Naive B cell (primary cell): Measurements from ENCODE around the gene RASAL1. TPM values are rescaled to one million over a fixed set of nuclear protein-coding genes. Genes with fewer than 3 reads are reported as not detected.
"Not testable (repeated sequence)": the region's sequence is repeated elsewhere in the genome, so short reads cannot be mapped to it uniquely, and the experiment has no call there.

Experiments used
- ATAC-seq, 2 donors: fragments of 150-1000 bp; cut with Tn5 transposase; 2 replicates each; pipeline ENCODE4 v1.10.0; 2021; ENCODE audit warnings: low read depth in 2 of 2, mild to moderate bottlenecking in 2 of 2, moderate library complexity in 2 of 2
- DNase-seq: peaks from one replicate; pipeline ENCODE4 v3.0.0; 2022
- H3K27ac Mint-ChIP-seq, 6 donors: one replicate each; pipeline ENCODE4 v1.8.0; 2020 to 2022; ENCODE audit warnings: mild to moderate bottlenecking in 6 of 6, mixed read lengths in 6 of 6, moderate library complexity in 5 of 6, inconsistent platforms in 2 of 6
- H3K27me3 Mint-ChIP-seq, 3 donors: one replicate each; pipeline ENCODE4 v1.8.0; 2021 to 2022; ENCODE audit warnings: mixed read lengths in 3 of 3, mild to moderate bottlenecking in 1 of 3
- H3K36me3 Mint-ChIP-seq, 2 donors: one replicate each; pipeline ENCODE4 v1.8.0; 2020 to 2022; ENCODE audit warnings: mixed read lengths in 2 of 2, inconsistent platforms in 1 of 2, mild to moderate bottlenecking in 1 of 2
- H3K4me1 Mint-ChIP-seq, 3 donors: one replicate each; pipeline ENCODE4 v1.8.0; 2020 to 2022; ENCODE audit warnings: mixed read lengths in 3 of 3, inconsistent platforms in 1 of 3, mild to moderate bottlenecking in 1 of 3, moderate library complexity in 1 of 3
- H3K4me3 Mint-ChIP-seq, 8 donors: one replicate each; pipeline ENCODE4 v1.8.0; 2020 to 2022; ENCODE audit warnings: mild to moderate bottlenecking in 8 of 8, mixed read lengths in 8 of 8, moderate library complexity in 8 of 8, inconsistent platforms in 2 of 8
- H3K9me3 Mint-ChIP-seq, 7 donors: one replicate each; pipeline ENCODE4 v1.8.0; 2020 to 2022; ENCODE audit warnings: mixed read lengths in 7 of 7, mild to moderate bottlenecking in 5 of 7, inconsistent platforms in 2 of 7, moderate library complexity in 1 of 7
- polyA plus RNA-seq, 6 donors: library from polyadenylated mRNA; unstranded; fragments of 300-500 nt; fragmentation: Illumina TruSeq; gene quantifications; one replicate each; pipeline ENCODE4 v1.2.3, GENCODE V29; 2021; ENCODE audit warnings: low read depth in 6 of 6

RASAL1 gene
- polyA plus RNA-seq, 6 donors from 2014 or later: 0.17 to 0.48 (median 0.41) TPM; not detected in 2

GRCh38 chr12:113142886-113143332 is 7.3 kb upstream of the RASAL1 start:
- ATAC-seq: no peak
- Mint-ChIP-seq H3K36me3 (no peaks in the 10 kb centered on the region), H3K9me3 (peaks cover 0 to 7% (median 3%) of the 10 kb centered on the region in 7 donors), H3K27ac (peak overlapping the region; percentile 28 to 94 (median 82)), H3K27me3 (no peaks in the 10 kb centered on the region), H3K4me3 (peak overlapping the region in 5 of 8 donors; percentile 5 to 56 (median 33)), H3K4me1 (peaks cover 10 to 20% (median 15%) of the 10 kb centered on the region in 3 donors)
- DNase-seq: no peak

DNA sequence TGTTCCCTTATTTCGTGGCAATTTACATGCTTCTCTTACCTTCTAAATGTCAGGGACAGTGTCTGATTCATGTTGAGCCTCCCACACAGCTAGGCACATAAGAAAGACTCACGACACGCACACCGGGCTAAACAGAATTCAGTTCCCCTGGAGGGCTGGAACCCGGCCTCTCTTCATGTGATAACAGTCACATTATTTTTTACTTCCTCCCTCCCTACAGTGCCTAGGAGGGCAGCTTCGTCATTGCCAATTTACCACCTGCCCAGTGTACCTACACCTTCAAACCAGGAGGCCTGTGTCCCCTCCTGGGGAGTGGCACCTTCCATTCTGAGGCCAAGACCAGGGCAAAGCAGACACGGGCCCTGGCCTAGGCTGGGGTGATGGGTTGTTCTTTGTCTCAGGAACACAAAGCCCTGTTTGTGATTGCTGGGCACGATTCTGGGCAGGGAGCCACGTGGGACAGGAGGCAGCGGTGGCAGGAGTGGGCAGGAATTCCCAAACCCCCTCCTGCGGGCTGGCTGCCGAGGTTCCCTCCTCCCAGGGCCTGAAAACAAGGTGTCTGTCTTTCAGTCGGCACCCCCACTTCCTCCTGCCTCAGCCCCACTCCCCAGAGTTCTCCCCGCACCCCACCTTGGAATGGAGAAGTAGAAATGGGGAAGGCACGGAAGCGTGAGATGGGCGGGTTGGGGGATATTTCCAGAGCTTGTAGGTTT is 6.8 kb upstream of the RASAL1 start:
- peak overlapping the region in 6 of 8 donors; percentile 26 to 67 (median 60) for H3K4me3 Mint-ChIP-seq
- ATAC-seq: peak; percentile 77 to 82
- H3K4me1 Mint-ChIP-seq: peaks cover 10 to 20% (median 15%) of the 10 kb centered on the region in 3 donors
- H3K36me3 Mint-ChIP-seq: no peaks in the 10 kb centered on the region
- H3K27me3 Mint-ChIP-seq: no peaks in the 10 kb centered on the region
- DNase-seq: peak; percentile 68
- peak overlapping the region; percentile 51 to 96 (median 90) for H3K27ac Mint-ChIP-seq
- H3K9me3 Mint-ChIP-seq: peaks cover 0 to 4% (median 2%) of the 10 kb centered on the region in 7 donors

DNA sequence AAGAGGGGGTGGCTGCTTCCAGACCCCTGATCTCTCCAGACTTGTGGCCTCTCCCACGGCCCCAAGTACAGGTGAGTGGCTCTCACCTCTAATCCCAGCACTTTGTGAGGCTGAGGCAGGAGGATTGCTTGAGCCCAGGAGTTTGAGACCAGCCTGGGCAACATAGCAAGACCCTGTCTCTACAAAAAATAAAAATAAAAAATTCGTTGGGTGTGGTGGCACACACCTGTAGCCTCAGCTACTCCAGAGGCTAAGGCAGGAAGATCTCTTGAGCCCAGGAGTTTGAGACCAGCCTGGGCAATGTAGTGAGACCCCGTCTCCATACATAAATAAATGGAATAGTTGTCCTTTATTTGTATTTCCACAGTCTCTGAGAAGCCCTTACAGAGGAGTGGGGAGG is 6.2 kb upstream of the RASAL1 start:
- not testable (repeated sequence) for H3K9me3 Mint-ChIP-seq, DNase-seq, H3K36me3 Mint-ChIP-seq, ATAC-seq, H3K27me3 Mint-ChIP-seq
- Mint-ChIP-seq H3K4me1 (peaks cover 10 to 22% (median 15%) of the 10 kb centered on the region in 3 donors), H3K27ac (peak overlapping the region in 5 of 6 donors; percentile 79 to 96 (median 93)), H3K4me3 (peak overlapping the region in 2 of 8 donors; percentile 39 to 63)

- Mint-ChIP-seq H3K9me3 (no peaks in the 10 kb centered on the region), H3K27ac (peak overlapping the region in 2 of 6 donors; percentile 32 to 77), H3K27me3 (peaks cover 0 to 5% (median 0%) of the 10 kb centered on the region in 3 donors), H3K36me3 (no peaks in the 10 kb centered on the region), H3K4me1 (peaks cover 18 to 32% (median 23%) of the 10 kb centered on the region in 3 donors), H3K4me3 (no peak overlapping the region)
- ATAC-seq (no peak), DNase-seq (no peak)
Measured at GRCh38 chr12:113140706-113141105, 5.1 kb upstream of the RASAL1 start.

DNA sequence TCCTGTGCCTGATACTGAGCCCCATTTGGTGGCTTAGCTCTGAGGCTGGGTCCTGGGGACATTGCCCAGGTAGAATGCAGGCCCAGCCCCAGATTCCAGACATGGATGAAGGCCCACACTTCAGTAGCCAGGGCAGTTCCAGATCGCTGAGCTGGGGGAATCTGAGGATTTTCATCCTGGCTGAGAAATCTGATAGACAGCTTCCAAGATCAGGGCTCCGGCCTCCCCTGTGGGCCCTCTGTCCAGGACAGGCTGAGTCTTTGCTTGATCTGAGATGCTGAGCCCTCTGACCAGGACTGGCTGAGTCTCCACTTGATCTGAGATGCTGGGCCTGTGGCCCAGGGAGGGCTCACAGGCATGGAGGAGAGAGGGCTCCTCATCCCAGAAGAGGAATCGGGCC is 3.3 kb upstream of the RASAL1 start:
- Mint-ChIP-seq H3K27ac (peak overlapping the region in 1 of 6 donors; percentile 28), H3K36me3 (no peaks in the 10 kb centered on the region), H3K4me3 (peak overlapping the region in 1 of 8 donors; percentile 12), H3K27me3 (peaks cover 0 to 14% (median 0%) of the 10 kb centered on the region in 3 donors), H3K4me1 (peaks cover 22 to 37% (median 31%) of the 10 kb centered on the region in 3 donors), H3K9me3 (no peaks in the 10 kb centered on the region)
- ATAC-seq (no peak), DNase-seq (no peak)

- ATAC-seq: no peak
- H3K4me3 Mint-ChIP-seq: no peak overlapping the region
- no peak for DNase-seq
- H3K27ac Mint-ChIP-seq: peak overlapping the region in 1 of 6 donors; percentile 41
- no peaks in the 10 kb centered on the region for H3K36me3 Mint-ChIP-seq
- H3K4me1 Mint-ChIP-seq: peaks cover 22 to 34% (median 29%) of the 10 kb centered on the region in 3 donors
- H3K27me3 Mint-ChIP-seq: peaks cover 0 to 14% (median 0%) of the 10 kb centered on the region in 3 donors
- no peaks in the 10 kb centered on the region for H3K9me3 Mint-ChIP-seq
Measured at GRCh38 chr12:113137861-113138783, 2.6 kb upstream of the RASAL1 start.

GRCh38 chr12:113136990-113137511 is 1.5 kb upstream of the RASAL1 start:
- no peaks in the 10 kb centered on the region for H3K9me3 Mint-ChIP-seq
- H3K4me1 Mint-ChIP-seq: peaks cover 14 to 24% (median 23%) of the 10 kb centered on the region in 3 donors
- H3K4me3 Mint-ChIP-seq: peak overlapping the region in 6 of 8 donors; percentile 42 to 92 (median 68)
- no peak for DNase-seq
- ATAC-seq: no peak
- peaks cover 0 to 14% (median 0%) of the 10 kb centered on the region in 3 donors for H3K27me3 Mint-ChIP-seq
- H3K36me3 Mint-ChIP-seq: no peaks in the 10 kb centered on the region
- H3K27ac Mint-ChIP-seq: peak overlapping the region in 1 of 6 donors; percentile 85

- H3K27ac Mint-ChIP-seq: peak overlapping the region; percentile 73 to 97 (median 90)
- no peaks in the 10 kb centered on the region for H3K36me3 Mint-ChIP-seq
- DNase-seq (peak; percentile 62), ATAC-seq (peak; percentile 80 to 82)
- H3K27me3 Mint-ChIP-seq: peaks cover 0 to 14% (median 0%) of the 10 kb centered on the region in 3 donors
- peaks cover 16 to 21% (median 21%) of the 10 kb centered on the region in 3 donors for H3K4me1 Mint-ChIP-seq
- H3K4me3 Mint-ChIP-seq: peak overlapping the region; percentile 58 to 92 (median 83)
- no peaks in the 10 kb centered on the region for H3K9me3 Mint-ChIP-seq
Measured at GRCh38 chr12:113136128-113136989, 798 bp upstream of the RASAL1 start.

DNA sequence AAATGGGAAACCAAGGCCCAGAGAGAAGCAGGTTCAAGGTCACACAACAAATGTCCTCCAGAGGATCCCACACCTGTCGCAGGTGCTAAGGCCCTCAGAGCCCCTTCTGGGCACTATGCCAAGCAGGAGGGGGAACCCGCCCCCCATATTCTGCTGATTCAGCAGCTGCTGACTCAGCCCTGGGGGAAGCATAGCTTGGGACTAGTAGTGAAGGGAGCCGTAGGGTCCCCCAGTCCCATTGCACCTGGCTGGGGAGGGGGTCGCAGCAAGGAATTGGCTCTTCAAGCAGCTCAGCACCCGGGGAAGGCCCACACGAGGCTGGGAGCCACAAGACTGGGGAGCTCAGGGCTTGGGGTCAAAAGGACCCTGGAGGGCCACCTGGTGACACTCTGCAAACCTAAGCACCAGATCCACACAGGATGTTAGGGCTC is 1.0 kb downstream of the RASAL1 start:
- no peaks in the 10 kb centered on the region for H3K9me3 Mint-ChIP-seq
- no peak overlapping the region for H3K27ac Mint-ChIP-seq
- H3K36me3 Mint-ChIP-seq: no peaks in the 10 kb centered on the region
- ATAC-seq (no peak), DNase-seq (no peak)
- peaks cover 0 to 14% (median 0%) of the 10 kb centered on the region in 3 donors for H3K27me3 Mint-ChIP-seq
- peaks cover 31 to 37% (median 36%) of the 10 kb centered on the region in 3 donors for H3K4me1 Mint-ChIP-seq
- peak overlapping the region; percentile 10 to 83 (median 52) for H3K4me3 Mint-ChIP-seq

- no peak for ATAC-seq
- H3K4me1 Mint-ChIP-seq: peaks cover 35 to 41% (median 40%) of the 10 kb centered on the region in 3 donors
- H3K36me3 Mint-ChIP-seq: no peaks in the 10 kb centered on the region
- H3K27me3 Mint-ChIP-seq: peaks cover 0 to 14% (median 0%) of the 10 kb centered on the region in 3 donors
- H3K27ac Mint-ChIP-seq: no peak overlapping the region
- peak overlapping the region in 4 of 8 donors; percentile 15 to 47 (median 28) for H3K4me3 Mint-ChIP-seq
- no peak for DNase-seq
- no peaks in the 10 kb centered on the region for H3K9me3 Mint-ChIP-seq
Measured at GRCh38 chr12:113134071-113134470, 1.5 kb downstream of the RASAL1 start.

- Mint-ChIP-seq H3K9me3 (no peaks in the 10 kb centered on the region), H3K4me1 (peaks cover 39 to 43% (median 41%) of the 10 kb centered on the region in 3 donors), H3K4me3 (peak overlapping the region in 4 of 8 donors; percentile 19 to 47 (median 31)), H3K27ac (no peak overlapping the region), H3K27me3 (peaks cover 0 to 14% (median 0%) of the 10 kb centered on the region in 3 donors), H3K36me3 (no peaks in the 10 kb centered on the region)
- no peak for ATAC-seq
- DNase-seq: no peak
Measured at GRCh38 chr12:113133666-113134065, 1.9 kb downstream of the RASAL1 start.

DNA sequence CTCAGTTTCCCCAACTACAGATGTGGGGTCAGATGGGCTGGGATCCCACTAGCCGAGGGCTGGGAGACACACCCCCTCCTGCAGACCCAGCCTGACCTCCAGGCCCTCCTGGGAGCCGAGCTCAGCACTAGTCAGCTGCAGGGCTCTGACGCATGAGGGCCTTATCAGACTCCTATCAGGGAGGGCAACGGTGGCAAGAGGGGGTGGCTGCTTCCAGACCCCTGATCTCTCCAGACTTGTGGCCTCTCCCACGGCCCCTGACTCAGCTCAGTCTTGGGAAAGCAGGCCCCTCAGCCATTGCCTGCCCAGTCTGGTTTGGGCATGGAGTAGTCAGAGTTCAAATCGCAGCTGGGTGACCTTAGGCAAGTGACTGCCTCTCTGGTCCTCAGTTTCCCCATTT is 2.5 kb downstream of the RASAL1 start:
- H3K9me3 Mint-ChIP-seq: no peaks in the 10 kb centered on the region
- DNase-seq (no peak), ATAC-seq (no peak)
- peaks cover 0 to 14% (median 0%) of the 10 kb centered on the region in 3 donors for H3K27me3 Mint-ChIP-seq
- peak overlapping the region in 1 of 8 donors; percentile 29 for H3K4me3 Mint-ChIP-seq
- H3K4me1 Mint-ChIP-seq: peaks cover 41 to 48% (median 45%) of the 10 kb centered on the region in 3 donors
- no peak overlapping the region for H3K27ac Mint-ChIP-seq
- H3K36me3 Mint-ChIP-seq: no peaks in the 10 kb centered on the region
